CD4-positive, alpha-beta T cell treated with Interleukin-4 for 1 hour (primary cell): ENCODE data around the gene BTBD9.

ENCODE experiments used
- DNase-seq, 2 donors: peaks; one replicate each; pipeline ENCODE4 v3.0.0-alpha.2; 2020 to 2022

BTBD9 gene

DNA sequence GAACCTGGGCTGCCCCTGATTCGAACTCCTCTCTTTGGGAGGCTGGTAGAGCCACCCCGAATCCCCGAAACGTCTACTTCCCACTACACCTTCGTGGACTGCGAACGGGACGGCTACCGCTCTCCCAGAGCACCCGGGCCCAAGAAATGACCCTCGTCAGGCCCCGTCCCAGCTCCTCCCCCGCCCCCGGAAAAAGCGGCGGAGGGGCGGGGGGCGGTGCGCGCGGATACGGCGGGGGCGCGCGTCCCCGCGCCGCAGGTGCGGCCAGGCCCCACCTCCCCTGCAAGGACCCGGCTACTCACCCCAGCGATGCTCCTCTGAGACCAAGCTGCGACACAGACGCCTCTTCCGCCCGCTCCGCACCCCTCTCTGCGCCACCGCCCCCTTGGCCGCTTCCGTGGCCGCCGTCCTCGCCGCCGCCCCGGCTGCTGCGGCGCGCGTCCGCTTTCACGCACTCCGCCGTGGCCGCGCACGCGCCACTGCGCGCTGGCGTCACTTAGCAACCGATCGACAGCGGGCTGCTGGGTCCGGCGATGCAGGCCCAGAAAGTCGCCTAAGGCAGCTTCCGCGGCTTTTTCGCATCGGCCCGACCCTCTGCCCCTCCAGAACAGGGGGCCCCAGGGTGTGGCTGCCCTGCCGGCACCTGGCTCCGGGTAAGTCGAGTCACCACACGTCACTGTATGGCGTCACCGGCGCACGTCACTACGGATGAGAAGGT lies at the start of gene BTBD9:
TSS of gene BTBD9 (minus strand) at position 432 of the 718 bp plus-strand sequence.
- DNase-seq, result peak; percentile 86 to 89

GRCh38 chr6:38688579-38689087 lies 48.9 kb upstream of the BTBD9 start:
- DNase-seq, result peak in 1 of 2 donors; percentile 19

DNA sequence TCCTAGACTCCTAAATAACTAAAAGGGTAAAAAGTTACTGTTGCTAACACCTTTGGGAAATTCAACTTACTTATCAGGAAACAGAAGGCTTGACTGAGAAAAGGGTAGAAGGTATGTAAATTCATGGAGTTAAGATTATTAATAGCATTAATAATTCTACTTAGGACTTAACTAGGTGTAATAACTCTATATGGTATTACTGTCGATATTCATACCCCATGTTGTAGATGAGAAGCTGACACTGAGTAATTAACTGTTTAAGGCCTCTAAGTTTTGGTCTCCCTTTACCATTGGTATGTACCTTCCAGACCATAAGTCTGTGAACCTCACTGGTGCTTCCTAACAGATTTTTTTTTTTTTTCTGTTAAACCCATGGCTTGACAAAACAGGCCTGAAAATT lies 47.8 kb upstream of the BTBD9 start:
- no peak for DNase-seq

GRCh38 chr6:38687043-38687353 lies 47.3 kb upstream of the BTBD9 start:
- DNase-seq, result no peak

DNA sequence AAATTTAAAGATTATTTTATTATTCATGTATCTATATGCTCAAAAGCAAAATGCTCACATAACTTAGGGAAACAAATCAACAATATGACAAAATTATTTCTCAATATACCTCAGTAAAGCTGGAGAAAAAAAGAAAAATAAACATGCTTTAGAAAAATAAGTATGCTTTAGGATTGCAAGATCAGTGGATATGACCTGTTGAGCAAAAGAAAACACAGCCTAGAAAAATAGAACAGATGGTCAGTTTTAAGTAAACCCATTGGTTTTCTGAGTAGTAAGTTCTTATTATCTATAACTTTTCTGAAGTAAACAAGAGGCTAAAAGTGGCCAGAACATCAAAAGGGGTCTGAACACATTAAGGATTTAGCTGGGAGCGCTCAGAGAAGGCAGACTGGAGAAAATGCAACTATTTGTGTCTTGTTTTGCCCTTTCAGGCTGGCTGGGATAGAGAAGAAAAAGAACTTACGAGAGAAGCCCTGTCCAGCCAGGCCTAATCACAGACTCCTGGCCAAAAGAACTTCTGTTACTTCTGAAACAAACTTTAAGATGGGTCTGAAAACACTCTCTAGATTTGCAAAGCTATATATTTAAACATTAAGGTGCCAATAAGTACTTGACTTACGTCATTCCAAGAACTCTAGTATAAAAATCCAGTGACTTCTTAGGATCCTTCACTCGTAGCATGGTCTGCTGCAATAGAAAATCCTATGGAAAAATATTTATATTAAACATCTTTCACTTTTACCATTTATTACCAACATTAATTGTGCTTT lies 46.7 kb upstream of the BTBD9 start:
- DNase-seq, result no peak

GRCh38 chr6:38684904-38685303 lies 45.2 kb upstream of the BTBD9 start:
- DNase-seq, result no peak

DNA sequence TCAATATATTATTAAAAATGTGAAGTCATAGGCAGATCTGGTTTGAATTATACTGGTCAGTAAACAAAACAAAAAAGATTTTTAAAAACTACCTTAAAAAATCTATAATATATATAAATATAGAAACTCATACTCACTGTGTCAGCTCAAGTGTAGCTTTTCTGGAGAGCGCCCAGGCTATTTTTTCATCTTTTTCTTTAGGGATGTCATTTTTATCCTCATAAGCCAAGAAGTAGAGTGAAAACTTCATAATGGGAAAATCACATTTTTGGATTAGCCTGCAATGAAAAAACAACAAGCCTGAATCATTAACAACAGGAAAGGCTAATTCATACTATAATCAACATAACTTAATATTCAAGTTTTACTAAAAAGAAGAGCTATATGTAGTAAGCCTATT lies 44.5 kb upstream of the BTBD9 start:
- DNase-seq, result no peak

DNA sequence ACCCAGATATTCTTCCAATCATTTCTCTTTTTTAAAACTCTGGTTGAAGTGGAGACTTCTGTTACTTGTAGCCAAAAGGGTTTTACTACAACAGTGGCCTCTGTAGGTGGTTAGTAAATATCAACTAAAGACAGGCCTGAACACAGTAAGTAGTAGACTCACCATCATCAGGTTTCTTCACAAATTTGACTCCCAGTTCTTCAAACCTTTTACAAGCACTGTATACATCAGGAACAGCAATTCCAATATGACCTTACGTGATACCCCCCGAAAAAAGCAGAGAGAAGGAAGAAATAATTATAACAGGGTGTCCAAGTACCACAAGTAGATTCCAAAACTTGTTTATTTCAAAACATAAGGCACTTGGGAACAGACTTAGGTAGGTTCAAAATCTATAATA lies 42.1 kb upstream of the BTBD9 start:
- DNase-seq, result no peak

DNA sequence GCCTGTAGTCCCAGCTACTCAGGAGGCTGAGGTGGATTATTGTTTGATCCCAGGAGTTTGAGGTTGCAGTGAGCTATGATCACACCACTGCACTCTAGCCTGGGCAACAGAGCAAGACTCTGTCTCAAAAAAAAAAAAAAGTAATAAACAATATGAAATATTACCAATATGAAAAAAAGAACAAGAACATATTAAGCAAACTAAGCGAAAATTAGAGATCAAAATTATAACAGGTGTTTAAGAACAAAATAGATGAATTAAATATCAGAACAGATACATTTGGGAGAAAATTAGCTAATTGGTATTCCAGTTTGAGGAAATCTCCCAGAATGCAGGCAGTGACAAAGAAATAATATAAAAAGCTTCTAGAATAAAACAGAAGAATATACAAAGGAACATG lies 39.9 kb upstream of the BTBD9 start:
- DNase-seq, result no peak

GRCh38 chr6:38678178-38678760 lies 38.5 kb upstream of the BTBD9 start:
- DNase-seq, result no peak

DNA sequence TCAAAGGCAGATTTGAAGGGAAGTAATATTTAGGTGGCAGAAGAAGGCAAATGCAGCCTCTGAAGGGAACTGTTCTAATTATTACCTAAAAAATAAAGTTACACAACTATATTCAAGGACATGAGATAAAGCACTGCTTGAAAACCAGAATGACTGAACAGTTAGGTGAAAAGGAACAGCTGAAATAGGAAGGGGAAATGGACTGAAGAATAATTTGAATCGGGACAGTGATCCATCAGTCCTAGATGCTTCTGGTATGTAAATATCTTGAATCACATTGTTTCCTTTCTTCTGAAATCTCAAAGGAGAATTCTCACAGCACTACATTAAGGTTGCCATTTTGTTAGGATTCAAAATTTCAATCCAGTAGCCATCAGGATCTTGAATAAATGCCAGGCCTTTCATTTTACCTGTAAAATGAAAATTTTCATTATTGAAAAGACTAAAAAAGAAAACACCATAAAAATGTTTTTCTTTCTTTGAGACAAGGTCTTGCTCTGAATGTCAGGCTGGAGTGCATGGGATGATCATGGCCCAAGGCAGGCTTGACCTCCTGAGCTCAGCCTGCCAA lies 37.3 kb upstream of the BTBD9 start:
- DNase-seq, result no peak

DNA sequence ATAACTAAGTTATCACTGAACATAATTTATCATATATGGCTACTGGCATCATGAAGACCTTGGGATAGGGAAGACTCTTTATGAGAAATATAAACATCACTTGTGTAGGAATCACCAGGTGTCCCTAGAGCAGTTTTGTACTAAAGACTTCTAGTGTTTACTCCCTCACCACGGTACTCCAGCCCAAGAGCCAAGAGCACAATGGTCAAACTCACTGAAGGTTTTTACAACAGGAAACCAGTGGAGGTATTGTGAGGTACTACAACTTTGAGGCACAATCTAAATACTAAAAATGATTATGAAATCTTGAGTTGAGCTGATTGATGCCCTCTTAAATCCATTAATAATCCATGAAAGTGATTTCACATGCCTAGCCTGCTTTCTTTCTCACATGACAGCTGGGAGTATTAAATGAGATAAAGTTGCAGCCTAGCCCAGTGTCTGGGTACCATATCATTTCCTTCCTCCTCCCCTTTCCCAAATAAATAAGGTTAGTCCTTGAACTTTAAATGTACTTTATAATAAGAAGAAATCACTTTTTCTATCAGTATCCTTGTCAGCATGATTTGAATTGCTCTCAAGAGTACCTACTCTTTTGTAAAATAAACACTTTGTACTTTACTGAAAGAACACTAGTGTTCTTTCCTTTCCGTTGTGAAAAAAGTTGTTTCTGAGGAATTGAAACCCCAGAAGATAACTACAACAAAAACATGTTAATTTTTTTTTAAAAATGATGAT lies 36.7 kb upstream of the BTBD9 start:
- DNase-seq, result no peak

GRCh38 chr6:38673397-38674165 lies 33.9 kb upstream of the BTBD9 start:
- peak; percentile 4 to 19 for DNase-seq

DNA sequence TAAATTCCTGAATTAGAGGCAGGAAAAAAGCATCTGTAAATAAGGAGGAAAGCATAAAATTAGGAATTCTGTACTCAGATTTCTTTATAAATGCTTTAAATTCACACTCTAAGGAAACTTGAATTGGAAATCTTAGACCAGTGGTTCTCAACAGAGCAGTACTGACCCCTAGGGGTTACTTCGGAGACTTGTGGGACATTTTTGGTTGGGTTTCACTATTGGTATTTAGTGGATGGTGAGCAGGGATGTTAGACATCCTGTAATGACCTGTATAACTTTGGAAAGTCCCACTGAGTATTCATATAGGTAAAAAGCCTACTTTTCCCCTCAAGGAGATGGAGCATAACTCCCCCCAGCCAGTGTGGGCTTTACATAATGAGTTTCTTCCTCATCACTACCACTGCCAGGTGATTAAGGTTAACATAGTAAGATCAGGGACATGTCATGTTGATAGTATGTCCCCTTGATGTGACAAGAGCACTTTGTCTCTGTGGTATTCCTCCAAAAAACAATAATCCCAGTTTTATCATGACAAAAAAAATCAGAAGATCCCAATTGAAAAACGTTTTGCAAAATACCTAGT lies 32.2 kb upstream of the BTBD9 start:
- peak in 1 of 2 donors; percentile 59 for DNase-seq

DNA sequence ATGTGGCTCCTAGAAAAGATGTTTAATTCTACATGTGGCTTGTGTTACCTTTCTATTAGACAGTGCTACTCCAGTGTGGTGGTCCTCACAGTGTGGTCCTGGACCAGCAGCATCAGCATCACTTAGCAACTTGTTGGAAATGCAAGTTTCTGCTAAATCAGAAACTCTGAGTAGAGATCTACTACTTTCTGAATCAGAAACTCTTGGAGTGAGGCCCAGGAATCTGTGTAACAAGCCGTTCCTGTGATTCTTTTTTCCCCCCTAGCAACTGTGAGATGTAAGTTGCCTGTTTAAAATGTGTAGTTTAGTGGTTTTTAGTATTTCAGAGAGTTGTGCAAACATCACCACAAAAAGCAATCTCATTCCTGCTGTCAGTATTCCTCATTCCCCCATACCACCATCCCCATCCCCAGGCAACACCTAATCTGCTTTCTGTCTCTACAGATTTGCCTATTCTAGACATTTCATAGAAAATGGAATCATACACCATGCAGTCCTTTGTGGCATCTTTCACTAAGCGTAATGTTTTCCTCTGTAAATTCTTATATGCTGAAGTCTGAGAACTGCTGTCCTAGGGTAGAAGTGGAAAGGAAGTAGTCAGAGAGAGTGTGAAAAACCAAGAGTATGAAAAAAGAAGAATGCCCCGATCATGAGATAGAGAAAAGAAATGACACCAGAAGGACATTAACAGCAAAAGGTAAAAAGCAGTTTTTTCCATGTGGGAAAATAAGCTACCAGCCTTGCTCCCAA lies 18.9 kb upstream of the BTBD9 start:
- DNase-seq, result no peak

DNA sequence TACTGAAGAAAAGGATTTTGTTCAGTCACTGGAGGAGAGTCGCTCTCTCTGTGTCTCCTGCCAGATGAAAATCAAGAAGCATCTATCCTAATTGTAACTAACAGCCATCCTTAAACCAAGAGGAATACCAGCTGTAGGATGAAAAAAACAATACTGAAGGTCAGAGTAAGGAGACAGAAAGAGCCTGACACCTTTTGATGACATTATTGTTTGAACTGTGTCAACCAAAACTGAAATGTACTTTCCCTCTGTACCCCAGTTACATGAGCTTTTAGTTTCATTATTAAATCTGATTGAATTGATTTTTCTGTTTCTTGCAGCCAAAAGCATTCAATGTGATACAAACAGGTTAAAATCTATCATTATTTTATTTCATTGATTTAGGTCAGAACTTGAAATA lies 17.2 kb upstream of the BTBD9 start:
- no peak for DNase-seq

GRCh38 chr6:38654263-38654662 lies 14.5 kb upstream of the BTBD9 start:
- DNase-seq, result no peak

DNA sequence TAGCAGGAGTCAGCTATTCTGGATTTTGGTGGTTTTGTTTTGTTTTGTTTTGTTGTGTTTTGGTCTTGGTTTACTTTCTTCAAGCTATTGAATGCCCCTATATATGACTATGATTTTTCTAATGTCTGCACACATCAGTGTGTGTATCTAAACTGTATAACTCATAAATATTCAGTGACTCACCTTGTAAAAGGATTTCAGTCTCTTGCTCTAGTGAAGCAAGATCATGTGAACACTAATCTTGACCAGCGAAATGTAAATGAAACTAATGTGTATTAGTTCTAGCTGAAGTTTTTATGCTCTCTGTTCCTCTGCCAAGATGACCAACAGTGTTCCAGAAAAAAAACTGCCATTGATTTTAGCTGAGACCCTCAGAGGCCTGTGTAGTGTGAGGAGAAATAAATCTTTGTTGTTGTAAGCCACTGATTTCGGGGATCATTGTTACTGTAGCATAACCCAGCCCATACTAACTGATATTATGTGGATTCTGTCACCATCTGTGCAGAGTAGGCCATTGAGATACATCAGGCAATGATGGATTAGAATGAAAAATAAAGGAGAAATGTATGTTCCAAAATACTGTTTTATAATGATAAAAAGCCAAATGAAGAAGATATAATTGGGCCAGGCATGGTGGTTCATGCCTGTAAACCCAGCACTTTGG lies 11.5 kb upstream of the BTBD9 start:
- DNase-seq, result no peak

- no peak for DNase-seq
These were observed 10.6 kb upstream of the BTBD9 start for GRCh38 chr6:38650207-38650752.

DNA sequence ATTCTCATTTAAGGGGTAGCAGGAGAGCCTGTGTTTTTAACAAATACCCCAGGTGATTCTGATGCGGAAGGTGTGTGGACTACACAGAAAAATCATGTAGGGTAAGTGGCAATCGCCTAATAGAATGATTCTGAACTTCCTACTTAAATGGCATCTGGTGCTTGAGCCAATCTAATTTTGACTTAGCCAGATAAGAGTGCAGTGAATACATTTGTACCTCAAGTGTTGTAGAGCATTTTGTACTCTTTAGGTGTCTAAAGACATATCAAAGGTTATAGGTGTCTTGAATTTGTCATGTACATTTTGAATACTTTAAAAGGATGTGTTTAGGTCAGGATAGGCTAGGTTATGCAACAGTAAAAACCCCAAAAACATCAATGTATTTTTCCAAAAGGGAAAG lies 10.0 kb upstream of the BTBD9 start:
- DNase-seq, result no peak
